Stimulated activated CD4-positive, alpha-beta T cell treated with anti-CD3 and anti-CD28 coated beads, TNF-alpha, amount 100 ng/mL, for 48 hours (primary cell): ENCODE data around the gene HSD17B8.

Source experiments
- DNase-seq, 3 donors: peaks; one replicate each; pipeline ENCODE4 v3.0.0-alpha.2; 2020; ENCODE audit warnings: low read depth in 3 of 3

The HSD17B8 gene

GRCh38 chr6:33191383-33192104 is 12.9 kb upstream of the HSD17B8 start:
- no peak for DNase-seq

GRCh38 chr6:33192105-33192646 is 12.3 kb upstream of the HSD17B8 start, which contains the start of gene COL11A2:
Gene COL11A2 (minus strand): TSS chr6:33192467. CDS start chr6:33192240, 227 bp downstream.
- DNase-seq: no peak

GRCh38 chr6:33192671-33193602 is 11.5 kb upstream of the HSD17B8 start:
- DNase-seq: no peak

DNA sequence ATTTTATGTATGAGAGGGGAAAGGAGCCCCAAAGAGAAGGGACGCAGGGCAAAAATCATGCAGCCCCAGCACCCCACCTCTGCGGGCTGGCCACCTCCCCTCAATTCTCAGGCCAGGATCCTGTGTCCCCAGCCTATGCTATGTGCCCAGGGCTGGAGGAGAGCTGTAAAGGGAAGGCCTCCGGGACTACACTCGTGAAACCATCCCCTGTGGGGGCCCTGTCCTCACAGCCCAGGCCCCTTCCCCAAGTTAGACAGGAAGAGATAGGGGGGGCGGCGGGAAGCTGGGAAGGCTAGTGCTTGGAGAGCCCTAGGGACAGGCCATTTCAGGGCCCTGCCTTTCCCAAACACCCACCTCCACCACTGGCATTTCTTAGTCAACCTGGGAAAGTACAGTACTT is 10.8 kb upstream of the HSD17B8 start:
- DNase-seq: no peak

DNA sequence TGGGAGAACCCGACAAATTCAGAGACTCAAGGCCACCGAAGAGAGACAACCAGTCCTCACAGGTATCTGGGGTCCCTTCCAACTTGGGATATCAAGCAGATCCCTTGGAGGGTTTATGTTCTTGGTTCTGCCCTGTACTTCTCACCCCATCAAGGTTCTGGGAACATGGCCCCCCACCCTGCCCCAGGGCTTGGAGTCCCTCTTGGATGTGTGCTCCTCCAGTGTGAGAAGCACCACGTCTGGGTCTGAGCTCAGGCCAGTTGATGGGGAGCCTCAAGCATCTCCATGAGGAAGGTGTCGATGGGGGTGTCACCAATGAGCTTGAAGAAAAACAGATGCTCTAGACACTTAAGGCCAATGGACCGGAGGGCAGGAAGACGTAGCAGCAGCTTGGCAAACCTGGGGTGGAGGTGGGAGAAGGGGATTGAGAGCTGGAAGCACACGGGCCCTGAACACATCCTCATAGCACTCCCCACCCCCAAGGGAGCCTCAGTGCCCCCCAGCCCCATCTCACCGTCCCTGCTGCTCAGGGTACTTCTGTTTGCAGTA is 9.9 kb upstream of the HSD17B8 start:
- no peak for DNase-seq

- no peak for DNase-seq
Measured at GRCh38 chr6:33195304-33196165, 8.9 kb upstream of the HSD17B8 start.

DNA sequence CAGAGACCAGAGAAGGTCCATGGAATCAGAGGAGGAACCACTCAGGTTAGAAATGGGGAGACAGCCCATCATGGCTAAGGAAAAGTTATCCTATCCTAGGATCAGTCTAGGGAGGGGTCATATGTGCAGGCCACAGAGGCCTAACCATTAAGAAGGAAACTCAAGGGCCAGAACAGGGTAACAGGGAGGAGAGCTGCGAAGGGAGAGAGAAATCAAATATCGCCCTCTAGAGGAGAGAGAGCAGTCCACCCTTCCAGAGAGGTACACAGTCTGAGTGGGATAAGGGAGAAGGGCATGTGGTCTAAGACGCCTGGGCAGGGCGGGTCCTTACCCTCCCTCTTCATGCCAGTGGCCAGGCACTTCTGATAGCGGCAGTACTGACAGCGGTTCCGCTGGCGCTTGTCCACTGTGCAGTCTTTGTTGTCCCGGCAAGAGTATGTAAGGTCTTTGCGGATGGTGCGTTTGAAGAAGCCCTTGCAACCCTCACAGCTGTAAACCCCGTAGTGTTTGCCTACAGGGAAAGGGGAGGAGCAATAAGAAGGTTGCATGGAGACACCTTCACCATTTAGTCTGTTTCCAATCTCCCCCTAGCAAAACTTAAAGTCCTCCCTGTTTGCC is 6.9 kb upstream of the HSD17B8 start:
- DNase-seq: no peak

DNA sequence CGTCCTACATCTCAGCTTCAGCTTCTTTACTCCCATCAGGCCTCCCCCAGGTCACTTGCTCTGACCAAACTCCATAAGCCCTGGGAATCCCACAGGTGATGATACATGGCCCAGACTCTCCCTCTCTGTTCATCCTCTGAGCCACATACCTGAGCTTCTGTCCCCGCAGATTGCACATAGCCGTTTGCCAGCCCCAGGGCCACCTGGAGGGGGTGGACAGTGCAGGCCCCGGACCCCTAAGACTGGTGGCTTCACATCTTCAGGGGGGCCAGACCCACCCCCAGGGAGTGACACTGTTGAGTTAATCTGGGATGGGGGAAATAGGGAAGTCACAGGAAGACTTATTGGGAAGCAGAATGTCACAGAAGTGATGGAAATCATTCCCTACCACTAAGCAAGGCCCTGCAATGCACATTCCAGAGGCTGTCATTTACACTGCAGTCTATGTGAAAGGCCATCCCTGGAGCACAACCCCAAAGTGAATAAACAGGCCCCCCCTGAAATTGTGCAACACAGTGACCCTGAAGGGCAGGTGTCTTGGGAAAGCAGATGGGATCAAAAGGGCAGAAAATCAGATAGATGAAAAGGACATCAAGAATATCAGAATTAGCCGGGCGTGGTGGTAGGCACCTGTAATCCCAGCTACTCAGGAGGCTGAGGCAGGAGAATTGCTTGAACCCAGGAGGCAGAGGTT is 6.1 kb upstream of the HSD17B8 start:
- DNase-seq: no peak

GRCh38 chr6:33198853-33199436 is 5.5 kb upstream of the HSD17B8 start:
- DNase-seq: no peak

GRCh38 chr6:33199687-33200218 is 4.7 kb upstream of the HSD17B8 start:
- peak; percentile 43 to 70 (median 60) for DNase-seq

- peak; percentile 97 to 99 (median 99) for DNase-seq
Measured at GRCh38 chr6:33200219-33201146, 4.0 kb upstream of the HSD17B8 start, which contains the start of the genes RXRB and SLC39A7. Gene RXRB (minus strand): TSS chr6:33200665. CDS start chr6:33200476, 189 bp downstream. Gene SLC39A7 (plus strand): TSS chr6:33200867. CDS start chr6:33201246, 379 bp downstream.

- no peak for DNase-seq
Measured at GRCh38 chr6:33201147-33201545, 3.3 kb upstream of the HSD17B8 start.

DNA sequence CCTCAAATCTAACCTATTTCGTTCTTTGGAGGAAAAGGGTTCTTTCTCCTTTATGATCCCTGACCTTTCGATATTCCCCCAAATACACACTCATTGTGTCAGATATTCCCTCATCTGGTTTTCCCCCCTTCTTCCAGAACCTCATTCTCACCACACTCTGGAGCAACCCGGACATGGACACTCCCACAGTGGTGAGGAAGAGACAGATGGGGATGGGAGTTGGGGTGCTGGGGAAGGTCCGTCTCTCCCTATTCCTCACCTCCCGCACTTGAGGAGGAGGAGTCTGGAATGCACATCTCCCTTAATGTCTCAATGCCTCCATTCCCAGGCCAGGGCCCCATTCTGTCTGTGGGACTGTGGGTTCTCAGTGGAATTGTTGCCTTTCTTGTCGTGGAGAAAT is 2.5 kb upstream of the HSD17B8 start:
- no peak for DNase-seq

DNA sequence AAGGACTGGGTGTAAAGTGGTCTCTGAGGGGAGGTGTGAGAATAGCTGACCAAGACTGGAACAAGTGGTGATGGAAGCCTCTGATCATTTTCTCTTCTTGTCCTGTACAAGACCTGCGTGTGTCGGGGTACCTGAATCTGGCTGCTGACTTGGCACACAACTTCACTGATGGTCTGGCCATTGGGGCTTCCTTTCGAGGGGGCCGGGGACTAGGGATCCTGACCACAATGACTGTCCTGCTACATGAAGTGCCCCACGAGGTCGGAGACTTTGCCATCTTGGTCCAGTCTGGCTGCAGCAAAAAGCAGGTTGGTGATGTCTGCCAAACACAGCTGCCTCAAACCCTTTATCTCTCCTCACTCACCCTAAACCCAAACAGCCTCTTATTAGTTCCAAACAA is 1.7 kb upstream of the HSD17B8 start:
- no peak for DNase-seq

- no peak for DNase-seq
Measured at GRCh38 chr6:33203443-33204164, 851 bp upstream of the HSD17B8 start.

GRCh38 chr6:33204165-33204414 is 365 bp upstream of the HSD17B8 start:
- no peak for DNase-seq

DNA sequence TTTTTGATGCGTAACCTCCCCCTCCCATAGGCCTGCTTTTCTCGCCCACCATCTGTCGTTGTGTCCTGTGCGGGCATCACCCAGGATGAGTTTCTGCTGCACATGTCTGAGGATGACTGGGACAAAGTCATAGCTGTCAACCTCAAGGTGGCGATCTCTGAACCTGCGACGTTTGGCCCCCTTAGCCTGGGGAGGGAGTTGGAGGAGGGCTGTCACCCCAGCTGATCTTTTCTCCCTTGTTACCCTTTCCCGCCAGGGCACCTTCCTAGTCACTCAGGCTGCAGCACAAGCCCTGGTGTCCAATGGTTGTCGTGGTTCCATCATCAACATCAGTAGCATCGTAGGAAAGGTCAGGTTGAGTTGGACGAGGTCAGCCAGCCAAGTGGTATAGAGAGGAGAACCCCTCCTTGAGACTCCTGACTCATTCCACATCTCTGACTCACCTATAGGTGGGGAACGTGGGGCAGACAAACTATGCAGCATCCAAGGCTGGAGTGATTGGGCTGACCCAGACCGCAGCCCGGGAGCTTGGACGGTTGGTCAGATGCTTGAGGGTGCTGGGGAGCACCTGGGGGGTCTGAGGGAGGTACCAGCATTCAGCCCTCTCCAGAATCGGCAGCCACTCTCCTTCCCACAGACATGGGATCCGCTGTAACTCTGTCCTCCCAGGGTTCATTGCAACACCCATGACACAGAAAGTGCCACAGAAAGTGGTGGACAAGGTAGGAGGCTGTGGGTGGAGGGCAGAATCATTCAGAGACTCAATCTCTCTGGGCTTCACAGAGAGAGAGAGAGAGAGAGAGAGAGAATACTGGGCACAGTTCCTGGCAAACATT is 954 bp downstream of the HSD17B8 start:
- DNase-seq: peak in 2 of 3 donors; percentile 39 to 57
